HCT116 (cell line): ENCODE measurements around the gene REPS2. TPM values are rescaled to one million over a fixed set of nuclear protein-coding genes. Genes with fewer than 3 reads are reported as not detected.

Experiments used
- ATAC-seq: fragments of 200-7000 bp; cut with Tn5 transposase; 2 replicates; pipeline ENCODE4 v1.9.1; 2020; ENCODE audit warnings: mild to moderate bottlenecking, moderate library complexity
- BruUV-seq: library from RNA; stranded (reverse); fragments of 400-500 nt; replicated peaks from 2 replicates; lab custom pipeline; 2021; lab: Mats Ljungman, UMichigan
- CTCF ChIA-PET: fragments of 300-600 bp; sonication (Branson Sonifier 250); formaldehyde crosslinking; loops from one replicate; lab custom pipeline; 2021; ENCODE audit warnings: antibody characterized with exemption; lab: Charles Lee
- POLR2A ChIA-PET: fragments of 300-600, 350-600 bp; sonication (Branson Sonifier 250); formaldehyde crosslinking; loops from one replicate; lab custom pipeline; 2021; ENCODE audit warnings: antibody characterized with exemption; lab: Charles Lee
- RAD21 ChIA-PET, 2 experiments: fragments of 300-600 bp; sonication (Branson Sonifier 250); formaldehyde crosslinking; loops; one replicate each; lab custom pipeline; 2023; ENCODE audit warnings: low total read pairs in 2 of 2; ENCODE audit not compliant: uncharacterized antibody in 2 of 2, unreplicated experiment in 2 of 2, low non-redundant PET in 1 of 2; lab: Charles Lee
- DNase-seq: peaks from one replicate; pipeline ENCODE4 v3.0.0-alpha.2; 2010; ENCODE audit warnings: low read depth, low spot score
- H2AFZ ChIP-seq: fragments of 200-600 bp; shearing (Covaris generic), sonication (generic); 2 replicates; pipeline ENCODE4 v1.6.1; 2017; ENCODE audit warnings: low read depth, mixed run types, mixed read lengths, antibody characterized with exemption, low read length; ENCODE audit not compliant: poor library complexity, severe bottlenecking
- H3K27ac ChIP-seq: 2 replicates; pipeline ENCODE4 v1.5.1; 2012; ENCODE audit warnings: low read depth, low read length
- H3K27me3 ChIP-seq: fragments of 200-600 bp; sonication (generic); 2 replicates; pipeline ENCODE4 v1.6.1; 2016; ENCODE audit warnings: mixed run types, low read length, mixed read lengths; ENCODE audit not compliant: insufficient read depth
- H3K36me3 ChIP-seq, 2 experiments: fragments of 200-500 bp in 1 of 2; fragments of 200-600 bp in 1 of 2; sonication (Bioruptor generic) in 1 of 2; sonication (generic) in 1 of 2; 2 replicates each; pipeline versions ENCODE4 v1.5.1 to v1.6.1; 2014 to 2016; ENCODE audit warnings: low read length in 2 of 2, inconsistent platforms in 1 of 2, mixed read lengths in 1 of 2, mixed run types in 1 of 2; ENCODE audit not compliant: insufficient read depth in 2 of 2, control insufficient read depth in 1 of 2
- H3K4me1 ChIP-seq, 2 experiments: fragments of 200-600 bp in 1 of 2; sonication (generic) in 1 of 2; 2 replicates each; pipeline versions ENCODE4 v1.5.1 to v1.6.1; 2012 to 2017; ENCODE audit warnings: low read length in 2 of 2, inconsistent platforms in 1 of 2, mild to moderate bottlenecking in 1 of 2, mixed read lengths in 1 of 2, mixed run types in 1 of 2, moderate library complexity in 1 of 2; ENCODE audit not compliant: insufficient read depth in 2 of 2, control insufficient read depth in 1 of 2
- H3K4me2 ChIP-seq: fragments of 200-600 bp; sonication (generic); 2 replicates; pipeline ENCODE4 v1.6.1; 2017; ENCODE audit warnings: mixed run types, low read length, mixed read lengths
- H3K4me3 ChIP-seq, 2 experiments: fragments of 200-600 bp in 1 of 2; sonication (generic) in 1 of 2; replicated peaks in 1 of 2; 2 replicates each; pipeline ENCODE4 v1.5.1; 2011 to 2016; ENCODE audit warnings: low read length in 2 of 2, control low read depth in 1 of 2, low read depth in 1 of 2, mild to moderate bottlenecking in 1 of 2, mixed read lengths in 1 of 2, mixed run types in 1 of 2
- H3K79me2 ChIP-seq: fragments of 200-600 bp; sonication (generic); 2 replicates; pipeline ENCODE4 v1.6.1; 2017; ENCODE audit warnings: mild to moderate bottlenecking, mixed run types, low read length, moderate library complexity, mixed read lengths; ENCODE audit not compliant: insufficient read depth
- H3K9ac ChIP-seq: fragments of 200-600 bp; sonication (generic); 2 replicates; pipeline ENCODE4 v1.6.1; 2016; ENCODE audit warnings: low read length, mixed read lengths
- H3K9me2 ChIP-seq: fragments of 200-600 bp; sonication (generic), shearing (Covaris generic); 2 replicates; pipeline ENCODE4 v1.6.1; 2017; ENCODE audit warnings: mixed run types, mild to moderate bottlenecking, moderate library complexity; ENCODE audit not compliant: insufficient read depth
- H3K9me3 ChIP-seq, 2 experiments: fragments of 200-500 bp in 1 of 2; fragments of 200-600 bp in 1 of 2; sonication (Bioruptor generic) in 1 of 2; sonication (generic) in 1 of 2; 2 replicates each; pipeline ENCODE4 v1.6.1; 2014 to 2017; ENCODE audit warnings: low read length in 2 of 2, mixed read lengths in 2 of 2, inconsistent platforms in 1 of 2, low read depth in 1 of 2, mild to moderate bottlenecking in 1 of 2, mixed run types in 1 of 2, moderate library complexity in 1 of 2; ENCODE audit not compliant: control insufficient read depth in 1 of 2, insufficient read depth in 1 of 2
- H4K20me1 ChIP-seq: fragments of 200-600 bp; sonication (generic), shearing (Covaris generic); 2 replicates; pipeline ENCODE4 v1.6.1; 2017; ENCODE audit warnings: mixed run types, mild to moderate bottlenecking, moderate library complexity; ENCODE audit not compliant: insufficient read depth
- CTCF ChIP-seq, 3 experiments: fragments of 200-600 bp in 1 of 3; sonication (generic) in 1 of 3; IDR thresholded peaks in 2 of 3; conservative IDR thresholded peaks in 1 of 3; 2 replicates each; pipeline ENCODE4 v1.5.1; 2012 to 2017; ENCODE audit warnings: low read depth in 2 of 3, low read length in 2 of 3, antibody characterized with exemption in 1 of 3, borderline replicate concordance in 1 of 3, control low read depth in 1 of 3, mild to moderate bottlenecking in 1 of 3, mixed read lengths in 1 of 3, mixed run types in 1 of 3, moderate library complexity in 1 of 3; ENCODE audit not compliant: insufficient read depth in 1 of 3
- EGR1 ChIP-seq: IDR thresholded peaks from 2 replicates; pipeline ENCODE4 v1.6.1; 2012; ENCODE audit warnings: low read depth
- ELF1 ChIP-seq: IDR thresholded peaks from 2 replicates; pipeline ENCODE4 v1.6.1; 2012; ENCODE audit warnings: low read depth, borderline replicate concordance
- EZH2phosphoT487 ChIP-seq: fragments of 200-600 bp; IDR thresholded peaks from 2 replicates; pipeline ENCODE4 v1.6.1; 2018; ENCODE audit warnings: antibody characterized with exemption, borderline replicate concordance
- FOSL1 ChIP-seq: IDR thresholded peaks from 2 replicates; pipeline ENCODE4 v1.6.1; 2012; ENCODE audit warnings: low read depth
- POLR2AphosphoS5 ChIP-seq: IDR thresholded peaks from 2 replicates; pipeline ENCODE4 v1.6.1; 2011; ENCODE audit warnings: mild to moderate bottlenecking, low read depth, low read length, moderate library complexity
- RAD21 ChIP-seq: IDR thresholded peaks from 2 replicates; pipeline ENCODE4 v1.6.1; 2012; ENCODE audit warnings: low read depth, mild to moderate bottlenecking
- SIN3A ChIP-seq: IDR thresholded peaks from 2 replicates; pipeline ENCODE4 v1.6.1; 2012; ENCODE audit warnings: low read depth
- SRF ChIP-seq: IDR thresholded peaks from 2 replicates; pipeline ENCODE4 v1.6.1; 2012; ENCODE audit warnings: low read depth
- TCF7L2 ChIP-seq: IDR thresholded peaks from 2 replicates; pipeline ENCODE4 v1.7.0; 2011; ENCODE audit warnings: borderline replicate concordance, inconsistent platforms; ENCODE audit not compliant: insufficient read depth, insufficient read length; ENCODE audit errors: extremely low read depth
- ZNF274 ChIP-seq: fragments of 200-500 bp; sonication (Bioruptor generic); IDR thresholded peaks from 2 replicates; pipeline ENCODE4 v1.6.1; 2014; ENCODE audit warnings: mild to moderate bottlenecking, low read depth, low read length, inconsistent platforms
- intact Hi-C: fragments of 100-400 bp; cut with micrococcal nuclease; formaldehyde crosslinking; loops from 2 replicates; pipeline ENCODE4 v1.10.0; 2022
- total RNA-seq: library from RNA; stranded (reverse); gene quantifications from one replicate; pipeline ENCODE4 v1.2.1, GENCODE V29; 2021; ENCODE audit not compliant: unreplicated experiment

REPS2 gene
- total RNA-seq, 1 experiment from 2014 or later: 4.5 TPM

GRCh38 chrX:16897445-16897844, 49.0 kb upstream of the REPS2 start (continued):
- TF ChIP-seq ZNF274: no peak
- TF ChIP-seq, all 23 proteins: peak for 0

GRCh38 chrX:16903274-16904022, 43.0 kb upstream of the REPS2 start:
- no peaks in the 10 kb centered on the region for H3K27me3 ChIP-seq
- POLR2A ChIA-PET: no interaction called here
- H4K20me1 ChIP-seq: no peaks in the 10 kb centered on the region
- no peaks in the 10 kb centered on the region for H3K9me3 ChIP-seq
- no TSS peak for BruUV-seq
- H3K9ac ChIP-seq: no peak overlapping the region
- CTCF ChIA-PET: interaction anchor here (1.3 kb wide), 1 partner anchor 11 kb away, joined by 4 read pairs; no protein-coding TSS in a partner anchor
- RAD21 ChIA-PET: no interaction called here
- H3K27ac ChIP-seq: no peak overlapping the region
- no peak overlapping the region for H2AFZ ChIP-seq
- H3K4me2 ChIP-seq: no peak overlapping the region
- TF ChIP-seq EGR1 (no peak), POLR2AphosphoS5 (no peak), FOSL1 (no peak)
- TF ChIP-seq, all 23 proteins: peak for 0
- Histone ChIP-seq H3K4me3 (no peak overlapping the region), H3K9me2 (no peaks in the 10 kb centered on the region), H3K36me3 (no peaks in the 10 kb centered on the region), H3K79me2 (no peaks in the 10 kb centered on the region), H3K4me1 (no peaks in the 10 kb centered on the region)
- DNase-seq (no peak), ATAC-seq (no peak)
- intact Hi-C loops: no loop called here

DNA sequence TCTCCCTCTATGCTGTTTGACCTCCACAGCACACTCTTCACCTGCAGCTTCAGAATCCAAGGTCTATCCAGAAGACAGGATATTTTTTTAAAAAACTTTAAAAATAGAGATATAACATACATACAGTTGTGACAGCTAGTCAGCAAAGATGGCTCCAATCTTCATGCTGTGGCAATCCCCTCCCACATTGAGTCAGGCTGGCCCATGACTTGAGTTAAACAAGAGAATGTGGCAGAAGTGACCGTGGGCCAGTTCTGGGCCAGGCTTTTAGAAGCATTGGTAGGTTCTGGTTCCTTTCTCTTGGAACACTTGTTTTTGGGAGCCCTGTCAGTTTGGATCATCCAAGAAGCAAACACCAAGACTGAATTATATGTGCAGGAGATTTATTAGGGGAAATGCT, 36.1 kb upstream of the REPS2 start:
- no peak overlapping the region for H3K9ac ChIP-seq
- H3K4me1 ChIP-seq: no peaks in the 10 kb centered on the region
- no peaks in the 10 kb centered on the region for H3K9me3 ChIP-seq
- no peak overlapping the region for H3K4me3 ChIP-seq
- DNase-seq (no peak), ATAC-seq (no peak)
- H3K9me2 ChIP-seq: no peaks in the 10 kb centered on the region
- BruUV-seq: no TSS peak
- no peak overlapping the region for H3K27ac ChIP-seq
- H3K79me2 ChIP-seq: no peaks in the 10 kb centered on the region
- POLR2A ChIA-PET: no interaction called here
- H3K4me2 ChIP-seq: no peak overlapping the region
- intact Hi-C loops: no loop called here
- no peak for TF ChIP-seq SRF
- TF ChIP-seq RAD21: no peak
- TF ChIP-seq EZH2phosphoT487: no peak
- no peak for TF ChIP-seq CTCF (IDR thresholded peaks at IDR 0.05 in 2 of 3, conservative IDR thresholded peaks at IDR 0.05 in 1 of 3; ENCODE audit: borderline replicate concordance in 1 of 3, insufficient read depth in 1 of 3, low read depth in 2 of 3, low read length in 2 of 3)
- TF ChIP-seq SIN3A: no peak
- TF ChIP-seq EGR1: no peak
- TF ChIP-seq ELF1: no peak
- no peak for TF ChIP-seq TCF7L2
- no peaks in the 10 kb centered on the region for H3K36me3 ChIP-seq
- no peak overlapping the region for H2AFZ ChIP-seq
- H3K27me3 ChIP-seq: no peaks in the 10 kb centered on the region
- RAD21 ChIA-PET: no interaction called here
- H4K20me1 ChIP-seq: no peaks in the 10 kb centered on the region
- CTCF ChIA-PET: no interaction called here
